Hepatocyte (in vitro differentiated cells): Measurements from ENCODE around the gene PPM1H.

Source experiments
- CTCF ChIP-seq: fragments of 200-600 bp; sonication (generic); IDR thresholded peaks from 2 replicates; pipeline ENCODE4 v1.5.1; 2016; ENCODE audit warnings: antibody characterized with exemption, mild to moderate bottlenecking; ENCODE audit not compliant: poor library complexity
- EZH2phosphoT487 ChIP-seq: fragments of 200-600 bp; sonication (generic); IDR thresholded peaks from one replicate; pipeline ENCODE4 v1.6.1; 2018; ENCODE audit warnings: antibody characterized with exemption, mild to moderate bottlenecking, low read depth, moderate library complexity; ENCODE audit not compliant: unreplicated experiment, severe bottlenecking

DNA sequence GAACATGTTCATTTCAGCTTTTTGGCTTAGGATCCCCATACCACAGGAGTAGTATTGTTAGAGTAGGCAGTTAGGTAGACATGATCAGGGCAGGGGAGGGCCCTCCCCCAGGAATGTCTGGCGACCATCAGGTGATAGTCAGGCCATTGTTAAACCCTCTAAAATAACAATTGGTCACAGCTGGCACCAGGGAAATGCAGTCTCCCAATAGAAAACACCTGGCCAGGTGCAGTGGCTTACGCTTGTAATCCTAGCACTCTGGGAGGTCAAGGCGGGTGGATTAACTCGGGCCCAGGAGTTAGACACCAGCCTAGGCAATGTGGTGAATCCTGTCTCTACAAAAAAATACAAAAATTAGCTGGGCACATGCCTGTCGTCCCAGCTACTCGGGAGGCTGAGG lies 281.2 kb downstream of the PPM1H start:
- TF ChIP-seq EZH2phosphoT487 (no peak), CTCF (no peak)
